ENCODE results near the gene SPTBN2.

Gene SPTBN2

DNA sequence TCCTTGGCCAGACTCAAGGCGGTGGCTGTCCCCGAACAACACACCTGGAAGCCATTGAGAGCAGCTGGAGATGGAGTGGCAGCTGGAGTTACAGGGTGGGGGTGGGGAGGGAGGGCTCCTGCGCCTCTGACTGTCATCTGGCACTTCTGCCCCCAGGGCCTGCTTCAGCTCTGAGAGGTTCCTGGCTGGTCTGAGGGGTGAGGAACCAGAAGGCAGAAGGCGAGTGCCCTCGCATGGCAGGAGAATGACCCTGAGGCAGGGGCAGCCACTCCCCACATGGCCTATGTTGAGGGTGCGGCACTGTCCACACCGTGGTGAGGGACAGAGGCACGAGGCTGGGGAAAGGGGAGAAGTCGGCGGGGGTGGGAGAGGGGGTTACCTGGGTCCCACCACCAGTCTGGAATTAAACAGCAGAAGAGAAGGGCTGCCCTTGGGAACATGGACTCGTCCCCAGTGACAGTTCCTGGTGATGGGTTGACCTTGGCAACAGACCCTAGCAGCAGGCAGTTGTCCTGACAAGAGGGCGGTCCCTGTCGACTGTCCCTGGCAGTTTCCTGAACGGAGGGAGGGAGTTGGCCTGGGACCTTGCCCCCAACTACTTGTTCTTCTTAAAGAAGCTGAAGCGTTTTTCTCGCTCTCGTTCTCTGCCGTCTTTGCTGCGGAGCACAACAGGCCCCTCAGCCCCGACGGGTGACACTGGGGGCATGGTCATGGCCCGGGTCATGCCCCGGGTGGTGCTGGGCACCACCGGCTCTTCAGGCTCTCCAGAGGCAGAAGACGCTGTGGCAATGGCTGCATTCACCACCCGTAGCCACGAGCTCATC lies 43.5 kb downstream of the SPTBN2 start:
- TF ChIP-seq SNAI2 (CRISPR knock-in tag; IDR thresholded peaks at IDR 0.05) (no peak), ZNF8 (CRISPR knock-in tag; IDR thresholded peaks at IDR 0.05) (no peak), ZFP3 (CRISPR knock-in tag; IDR thresholded peaks at IDR 0.05) (no peak), PPARA (CRISPR knock-in tag; IDR thresholded peaks at IDR 0.05; ENCODE audit: borderline replicate concordance) (no peak), ZNF70 (CRISPR knock-in tag; IDR thresholded peaks at IDR 0.05) (no peak), PATZ1 (CRISPR knock-in tag; IDR thresholded peaks at IDR 0.05; ENCODE audit: borderline replicate concordance) (no peak), BACH2 (CRISPR knock-in tag; IDR thresholded peaks at IDR 0.05; ENCODE audit: borderline replicate concordance) (no peak), TOX (CRISPR knock-in tag; IDR thresholded peaks at IDR 0.05; ENCODE audit: borderline replicate concordance) (no peak), OSR1 (CRISPR knock-in tag; IDR thresholded peaks at IDR 0.05) (no peak), RARB (CRISPR knock-in tag; IDR thresholded peaks at IDR 0.05) (no peak), CREB5 (CRISPR knock-in tag; IDR thresholded peaks at IDR 0.05; ENCODE audit: low read depth) (no peak), POU6F1 (CRISPR knock-in tag; IDR thresholded peaks at IDR 0.05; ENCODE audit: borderline replicate concordance, low read depth) (no peak), GLIS3 (CRISPR knock-in tag; IDR thresholded peaks at IDR 0.05) (no peak), TCF4 (CRISPR knock-in tag; IDR thresholded peaks at IDR 0.05; ENCODE audit: borderline replicate concordance) (no peak), ZC3H10 (CRISPR knock-in tag; IDR thresholded peaks at IDR 0.05) (no peak), ARNTL (CRISPR knock-in tag; IDR thresholded peaks at IDR 0.05; ENCODE audit: borderline replicate concordance, low read depth) (no peak), CSRNP3 (CRISPR knock-in tag; IDR thresholded peaks at IDR 0.05) (no peak), ISL1 (CRISPR knock-in tag; IDR thresholded peaks at IDR 0.05) (no peak), ZFP30 (CRISPR knock-in tag; IDR thresholded peaks at IDR 0.05) (no peak), CSDC2 (CRISPR knock-in tag; IDR thresholded peaks at IDR 0.05) (no peak)

GRCh38 chr11:66684635-66685034 lies 44.4 kb downstream of the SPTBN2 start:
- ATAC-seq, result no peak
- TF ChIP-seq CSRNP3 (CRISPR knock-in tag; IDR thresholded peaks at IDR 0.05) (no peak), ZNF70 (CRISPR knock-in tag; IDR thresholded peaks at IDR 0.05) (no peak), ZFP3 (CRISPR knock-in tag; IDR thresholded peaks at IDR 0.05) (no peak), GLIS3 (CRISPR knock-in tag; IDR thresholded peaks at IDR 0.05) (no peak), ISL1 (CRISPR knock-in tag; IDR thresholded peaks at IDR 0.05) (no peak), RARB (CRISPR knock-in tag; IDR thresholded peaks at IDR 0.05) (no peak)

More for the DNA sequence above, 43.5 kb downstream of the SPTBN2 start:
- no peak for ATAC-seq

GRCh38 chr11:66683877-66684276 lies 45.1 kb downstream of the SPTBN2 start:
- no peak for ATAC-seq
- no peak for TF ChIP-seq TCF4 (CRISPR knock-in tag; IDR thresholded peaks at IDR 0.05; ENCODE audit: borderline replicate concordance)
- TF ChIP-seq GLIS3 (CRISPR knock-in tag; IDR thresholded peaks at IDR 0.05), result no peak
- no peak for TF ChIP-seq CREB5 (CRISPR knock-in tag; IDR thresholded peaks at IDR 0.05; ENCODE audit: low read depth)
- no peak for TF ChIP-seq ESRRG (CRISPR knock-in tag; IDR thresholded peaks at IDR 0.05)
- TF ChIP-seq, protein P1, sequence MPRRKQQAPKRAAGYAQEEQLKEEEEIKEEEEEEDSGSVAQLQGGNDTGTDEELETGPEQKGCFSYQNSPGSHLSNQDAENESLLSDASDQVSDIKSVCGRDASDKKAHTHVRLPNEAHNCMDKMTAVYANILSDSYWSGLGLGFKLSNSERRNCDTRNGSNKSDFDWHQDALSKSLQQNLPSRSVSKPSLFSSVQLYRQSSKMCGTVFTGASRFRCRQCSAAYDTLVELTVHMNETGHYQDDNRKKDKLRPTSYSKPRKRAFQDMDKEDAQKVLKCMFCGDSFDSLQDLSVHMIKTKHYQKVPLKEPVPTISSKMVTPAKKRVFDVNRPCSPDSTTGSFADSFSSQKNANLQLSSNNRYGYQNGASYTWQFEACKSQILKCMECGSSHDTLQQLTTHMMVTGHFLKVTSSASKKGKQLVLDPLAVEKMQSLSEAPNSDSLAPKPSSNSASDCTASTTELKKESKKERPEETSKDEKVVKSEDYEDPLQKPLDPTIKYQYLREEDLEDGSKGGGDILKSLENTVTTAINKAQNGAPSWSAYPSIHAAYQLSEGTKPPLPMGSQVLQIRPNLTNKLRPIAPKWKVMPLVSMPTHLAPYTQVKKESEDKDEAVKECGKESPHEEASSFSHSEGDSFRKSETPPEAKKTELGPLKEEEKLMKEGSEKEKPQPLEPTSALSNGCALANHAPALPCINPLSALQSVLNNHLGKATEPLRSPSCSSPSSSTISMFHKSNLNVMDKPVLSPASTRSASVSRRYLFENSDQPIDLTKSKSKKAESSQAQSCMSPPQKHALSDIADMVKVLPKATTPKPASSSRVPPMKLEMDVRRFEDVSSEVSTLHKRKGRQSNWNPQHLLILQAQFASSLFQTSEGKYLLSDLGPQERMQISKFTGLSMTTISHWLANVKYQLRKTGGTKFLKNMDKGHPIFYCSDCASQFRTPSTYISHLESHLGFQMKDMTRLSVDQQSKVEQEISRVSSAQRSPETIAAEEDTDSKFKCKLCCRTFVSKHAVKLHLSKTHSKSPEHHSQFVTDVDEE (CRISPR knock-in tag; IDR thresholded peaks at IDR 0.05), result no peak
- TF ChIP-seq OSR1 (CRISPR knock-in tag; IDR thresholded peaks at IDR 0.05), result no peak
- no peak for TF ChIP-seq ZNF8 (CRISPR knock-in tag; IDR thresholded peaks at IDR 0.05)
- TF ChIP-seq ZFP3 (CRISPR knock-in tag; IDR thresholded peaks at IDR 0.05), result no peak
- no peak for TF ChIP-seq POU6F1 (CRISPR knock-in tag; IDR thresholded peaks at IDR 0.05; ENCODE audit: borderline replicate concordance, low read depth)
